Neural progenitor cell (in vitro differentiated cells): ENCODE results near the gene GAL3ST2. TPM values are rescaled to one million over a fixed set of nuclear protein-coding genes. Genes with fewer than 3 reads are reported as not detected.

Experiments
- DNase-seq: peaks from one replicate; pipeline ENCODE4 v3.0.0-alpha.2; 2016; ENCODE audit warnings: low spot score
- H2AFZ ChIP-seq: fragments of 200-600 bp; sonication (generic); replicated peaks from 2 replicates; pipeline ENCODE4 v1.6.1; 2016; ENCODE audit warnings: antibody characterized with exemption
- H3F3A ChIP-seq: fragments of 200-600 bp; sonication (generic); 2 replicates; pipeline ENCODE4 v1.6.1; 2016; ENCODE audit warnings: antibody characterized with exemption, low read depth
- H3K27ac ChIP-seq: fragments of 200-600 bp; sonication (generic); 2 replicates; pipeline ENCODE4 v1.5.1; 2016; ENCODE audit warnings: mild to moderate bottlenecking
- H3K27me3 ChIP-seq: fragments of 200-600 bp; sonication (generic); 2 replicates; pipeline ENCODE4 v1.6.1; 2016; ENCODE audit warnings: mild to moderate bottlenecking, moderate library complexity
- H3K36me3 ChIP-seq: fragments of 200-600 bp; sonication (generic); 2 replicates; pipeline ENCODE4 v1.5.1; 2016
- H3K4me1 ChIP-seq: fragments of 200-600 bp; sonication (generic); 2 replicates; pipeline ENCODE4 v1.6.1; 2016; ENCODE audit warnings: mixed run types
- H3K4me2 ChIP-seq: fragments of 200-600 bp; sonication (generic); 2 replicates; pipeline ENCODE4 v1.6.1; 2016
- H3K4me3 ChIP-seq: fragments of 200-600 bp; sonication (generic); 2 replicates; pipeline ENCODE4 v1.5.1; 2016
- H3K79me2 ChIP-seq: fragments of 200-600 bp; sonication (generic); 2 replicates; pipeline ENCODE4 v1.6.1; 2016; ENCODE audit warnings: low read depth
- H3K9ac ChIP-seq: fragments of 200-600 bp; sonication (generic); 2 replicates; pipeline ENCODE4 v1.6.1; 2016
- H3K9me3 ChIP-seq: fragments of 200-600 bp; sonication (generic); 2 replicates; pipeline ENCODE4 v1.5.1; 2016; ENCODE audit warnings: low read depth
- H4K20me1 ChIP-seq: fragments of 200-600 bp; sonication (generic); 2 replicates; pipeline ENCODE4 v1.6.1; 2016; ENCODE audit warnings: low read depth
- H3K27ac Mint-ChIP-seq: 3 replicates; pipeline ENCODE4 v1.8.0; 2021; ENCODE audit warnings: mixed read lengths
- H3K27me3 Mint-ChIP-seq: 2 replicates; pipeline ENCODE4 v1.8.0; 2022; ENCODE audit warnings: low read depth, mild to moderate bottlenecking, inconsistent platforms, moderate library complexity, mixed read lengths; ENCODE audit not compliant: insufficient read depth
- H3K36me3 Mint-ChIP-seq: 3 replicates; pipeline ENCODE4 v1.8.0; 2021; ENCODE audit warnings: mixed read lengths
- H3K4me1 Mint-ChIP-seq: 3 replicates; pipeline ENCODE4 v1.8.0; 2021; ENCODE audit warnings: mixed read lengths
- H3K4me3 Mint-ChIP-seq: 3 replicates; pipeline ENCODE4 v1.8.0; 2021; ENCODE audit warnings: mild to moderate bottlenecking, moderate library complexity, mixed read lengths
- H3K9me3 Mint-ChIP-seq: 3 replicates; pipeline ENCODE4 v1.8.0; 2020; ENCODE audit warnings: mixed read lengths
- EZH2 ChIP-seq: fragments of 200-600 bp; sonication (generic); IDR thresholded peaks from 2 replicates; pipeline ENCODE4 v1.6.1; 2017; ENCODE audit warnings: antibody characterized with exemption, mild to moderate bottlenecking, moderate library complexity
- EZH2phosphoT487 ChIP-seq: fragments of 200-600 bp; sonication (generic); IDR thresholded peaks from 2 replicates; pipeline ENCODE4 v1.6.1; 2017; ENCODE audit warnings: antibody characterized with exemption
- total RNA-seq: library from RNA; depleted of rRNA; stranded (reverse); fragments of >200 nt; gene quantifications from 2 replicates; pipeline ENCODE4 v1.2.3, GENCODE V29; 2015; ENCODE audit warnings: low replicate concordance
- TF ChIP-seq, protein P1 (sequence below): fragments of 200-600 bp; sonication (generic); IDR thresholded peaks from 2 replicates; pipeline ENCODE4 v1.5.1; 2017; ENCODE audit warnings: antibody characterized with exemption, mild to moderate bottlenecking

The GAL3ST2 gene
- total RNA-seq, 1 donor from 2014 or later: not detected

DNA sequence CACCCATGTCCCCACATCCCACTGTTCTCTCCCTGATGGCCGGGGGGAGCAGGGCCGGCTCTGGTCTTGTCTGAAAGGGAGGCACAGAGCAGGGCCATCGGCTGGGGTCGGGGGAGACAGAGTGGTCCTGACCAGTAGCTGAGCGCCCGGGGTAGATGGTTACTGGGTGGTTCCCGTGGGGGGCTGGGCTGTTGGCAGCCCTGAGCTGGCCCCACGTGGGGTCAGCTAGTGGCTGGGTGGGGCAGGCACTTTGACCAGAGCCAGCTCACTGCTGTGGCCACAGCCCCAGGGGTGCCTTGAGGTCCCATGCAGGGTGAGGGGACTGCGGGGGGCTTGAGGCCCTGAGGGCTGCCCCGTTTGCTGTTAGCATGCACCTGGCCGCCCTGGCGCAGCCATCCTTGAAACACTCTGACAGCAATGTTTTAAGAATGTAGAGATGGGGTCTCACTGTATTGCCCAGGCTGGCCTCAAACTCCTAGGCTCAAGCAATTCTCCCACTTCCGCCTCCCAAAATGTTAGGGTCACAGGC lies 20.1 kb downstream of the GAL3ST2 start:
- H3K4me3 ChIP-seq: no peak overlapping the region
- no peak overlapping the region for H2AFZ ChIP-seq
- no peak for DNase-seq
- no peak overlapping the region for H3K4me2 ChIP-seq
- no peak overlapping the region for H3K27ac ChIP-seq
- no peaks in the 10 kb centered on the region for H3K79me2 ChIP-seq
- H3K4me3 Mint-ChIP-seq: no peak overlapping the region
- H3K9me3 ChIP-seq: no peaks in the 10 kb centered on the region
- peaks cover 9% of the 10 kb centered on the region for H3K27me3 Mint-ChIP-seq
- no peak overlapping the region for H3K27ac Mint-ChIP-seq
- no peak overlapping the region for H3K9ac ChIP-seq
- no peaks in the 10 kb centered on the region for H3F3A ChIP-seq
- no peaks in the 10 kb centered on the region for H3K4me1 Mint-ChIP-seq
- TF ChIP-seq, protein P1, sequence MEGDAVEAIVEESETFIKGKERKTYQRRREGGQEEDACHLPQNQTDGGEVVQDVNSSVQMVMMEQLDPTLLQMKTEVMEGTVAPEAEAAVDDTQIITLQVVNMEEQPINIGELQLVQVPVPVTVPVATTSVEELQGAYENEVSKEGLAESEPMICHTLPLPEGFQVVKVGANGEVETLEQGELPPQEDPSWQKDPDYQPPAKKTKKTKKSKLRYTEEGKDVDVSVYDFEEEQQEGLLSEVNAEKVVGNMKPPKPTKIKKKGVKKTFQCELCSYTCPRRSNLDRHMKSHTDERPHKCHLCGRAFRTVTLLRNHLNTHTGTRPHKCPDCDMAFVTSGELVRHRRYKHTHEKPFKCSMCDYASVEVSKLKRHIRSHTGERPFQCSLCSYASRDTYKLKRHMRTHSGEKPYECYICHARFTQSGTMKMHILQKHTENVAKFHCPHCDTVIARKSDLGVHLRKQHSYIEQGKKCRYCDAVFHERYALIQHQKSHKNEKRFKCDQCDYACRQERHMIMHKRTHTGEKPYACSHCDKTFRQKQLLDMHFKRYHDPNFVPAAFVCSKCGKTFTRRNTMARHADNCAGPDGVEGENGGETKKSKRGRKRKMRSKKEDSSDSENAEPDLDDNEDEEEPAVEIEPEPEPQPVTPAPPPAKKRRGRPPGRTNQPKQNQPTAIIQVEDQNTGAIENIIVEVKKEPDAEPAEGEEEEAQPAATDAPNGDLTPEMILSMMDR: no peak
- TF ChIP-seq EZH2phosphoT487: no peak
- no peaks in the 10 kb centered on the region for H4K20me1 ChIP-seq
- peaks cover 2% of the 10 kb centered on the region for H3K36me3 Mint-ChIP-seq
- no peaks in the 10 kb centered on the region for H3K36me3 ChIP-seq
- no peaks in the 10 kb centered on the region for H3K4me1 ChIP-seq
- no peaks in the 10 kb centered on the region for H3K27me3 ChIP-seq
- H3K9me3 Mint-ChIP-seq: peaks cover 8% of the 10 kb centered on the region

DNA sequence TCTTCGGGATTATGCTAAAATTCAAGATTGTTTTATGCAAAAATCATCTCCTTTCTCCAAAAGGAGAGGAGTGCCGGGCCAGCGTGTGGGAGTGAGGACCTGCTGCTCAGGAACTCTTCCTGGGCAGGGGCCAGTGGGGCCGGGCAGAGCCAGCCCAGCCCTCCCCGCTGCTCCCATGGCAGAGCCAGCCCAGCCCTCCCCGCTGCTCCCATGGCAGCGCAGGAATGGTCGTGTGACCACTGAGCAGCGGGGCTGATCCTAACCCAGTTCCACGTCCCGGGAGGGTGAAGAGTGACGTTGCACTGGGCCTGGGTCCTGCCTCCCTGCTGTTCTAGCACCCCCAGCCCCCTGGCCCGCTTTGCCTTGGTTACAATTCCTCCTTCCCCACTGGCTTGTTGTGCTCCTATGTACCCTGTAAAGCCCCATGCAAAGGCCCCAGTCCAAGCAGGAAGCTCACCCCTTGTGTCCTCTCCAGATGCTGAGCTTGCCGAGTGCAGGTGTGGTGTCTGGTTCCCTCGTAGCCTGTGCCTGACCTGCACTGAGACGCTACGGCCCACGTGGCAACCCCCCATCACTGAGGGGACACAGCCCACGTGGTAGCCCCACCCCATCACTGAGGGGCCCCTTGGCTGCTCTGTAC lies 20.9 kb downstream of the GAL3ST2 start:
- no peaks in the 10 kb centered on the region for H3K36me3 ChIP-seq
- H3K27ac Mint-ChIP-seq: no peak overlapping the region
- H3K27ac ChIP-seq: no peak overlapping the region
- H3K4me3 Mint-ChIP-seq: no peak overlapping the region
- no peaks in the 10 kb centered on the region for H3K4me1 ChIP-seq
- H3K9me3 ChIP-seq: no peaks in the 10 kb centered on the region
- H3K79me2 ChIP-seq: no peaks in the 10 kb centered on the region
- H2AFZ ChIP-seq: no peak overlapping the region
- H3K4me2 ChIP-seq: no peak overlapping the region
- H3K4me3 ChIP-seq: no peak overlapping the region
- peaks cover 8% of the 10 kb centered on the region for H3K9me3 Mint-ChIP-seq
- peaks cover 2% of the 10 kb centered on the region for H3K36me3 Mint-ChIP-seq
- no peak for DNase-seq
- no peaks in the 10 kb centered on the region for H4K20me1 ChIP-seq
- peaks cover 9% of the 10 kb centered on the region for H3K27me3 Mint-ChIP-seq
- no peak overlapping the region for H3K9ac ChIP-seq
- H3F3A ChIP-seq: no peaks in the 10 kb centered on the region
- TF ChIP-seq EZH2phosphoT487: no peak
- no peaks in the 10 kb centered on the region for H3K4me1 Mint-ChIP-seq
- no peaks in the 10 kb centered on the region for H3K27me3 ChIP-seq

DNA sequence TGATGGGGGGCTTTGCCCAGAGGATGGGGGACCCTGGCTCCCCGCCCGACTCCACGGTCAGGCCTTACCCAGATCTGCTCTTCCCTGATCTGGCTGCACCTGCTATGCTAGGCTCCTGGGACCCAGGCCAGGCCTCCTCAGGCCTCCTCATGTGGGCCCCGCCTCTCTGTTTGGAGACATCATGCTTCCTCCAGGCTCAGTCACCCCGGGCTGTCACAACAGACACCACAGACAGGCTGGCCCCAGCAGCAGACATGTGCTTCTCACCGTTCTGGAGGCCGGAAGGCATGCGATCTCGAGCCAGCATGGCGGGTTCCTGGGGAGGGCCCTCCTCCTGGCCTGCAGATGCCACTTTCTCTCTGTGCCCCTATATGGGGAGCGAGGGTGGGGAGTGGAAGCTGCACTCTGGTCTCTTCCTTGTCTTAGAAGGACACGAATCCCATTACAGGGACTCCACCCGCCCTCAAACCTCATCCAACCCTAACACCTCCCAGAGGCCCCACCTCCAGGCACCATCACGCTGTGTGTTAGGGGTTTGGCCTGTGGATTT lies 21.5 kb downstream of the GAL3ST2 start:
- Mint-ChIP-seq H3K4me1 (no peaks in the 10 kb centered on the region), H3K27me3 (peaks cover 9% of the 10 kb centered on the region), H3K4me3 (no peak overlapping the region), H3K9me3 (peaks cover 8% of the 10 kb centered on the region), H3K27ac (no peak overlapping the region), H3K36me3 (peaks cover 2% of the 10 kb centered on the region)
- Histone ChIP-seq H3K9me3 (no peaks in the 10 kb centered on the region), H3K27me3 (peaks cover 5% of the 10 kb centered on the region), H3K9ac (no peak overlapping the region), H3K4me3 (no peak overlapping the region), H4K20me1 (no peaks in the 10 kb centered on the region), H3K36me3 (no peaks in the 10 kb centered on the region), H3K27ac (no peak overlapping the region), H2AFZ (no peak overlapping the region), H3K79me2 (no peaks in the 10 kb centered on the region), H3K4me2 (no peak overlapping the region), H3F3A (no peaks in the 10 kb centered on the region), H3K4me1 (no peaks in the 10 kb centered on the region)
- no peak for TF ChIP-seq EZH2
- TF ChIP-seq EZH2phosphoT487: no peak
- DNase-seq: no peak

DNA sequence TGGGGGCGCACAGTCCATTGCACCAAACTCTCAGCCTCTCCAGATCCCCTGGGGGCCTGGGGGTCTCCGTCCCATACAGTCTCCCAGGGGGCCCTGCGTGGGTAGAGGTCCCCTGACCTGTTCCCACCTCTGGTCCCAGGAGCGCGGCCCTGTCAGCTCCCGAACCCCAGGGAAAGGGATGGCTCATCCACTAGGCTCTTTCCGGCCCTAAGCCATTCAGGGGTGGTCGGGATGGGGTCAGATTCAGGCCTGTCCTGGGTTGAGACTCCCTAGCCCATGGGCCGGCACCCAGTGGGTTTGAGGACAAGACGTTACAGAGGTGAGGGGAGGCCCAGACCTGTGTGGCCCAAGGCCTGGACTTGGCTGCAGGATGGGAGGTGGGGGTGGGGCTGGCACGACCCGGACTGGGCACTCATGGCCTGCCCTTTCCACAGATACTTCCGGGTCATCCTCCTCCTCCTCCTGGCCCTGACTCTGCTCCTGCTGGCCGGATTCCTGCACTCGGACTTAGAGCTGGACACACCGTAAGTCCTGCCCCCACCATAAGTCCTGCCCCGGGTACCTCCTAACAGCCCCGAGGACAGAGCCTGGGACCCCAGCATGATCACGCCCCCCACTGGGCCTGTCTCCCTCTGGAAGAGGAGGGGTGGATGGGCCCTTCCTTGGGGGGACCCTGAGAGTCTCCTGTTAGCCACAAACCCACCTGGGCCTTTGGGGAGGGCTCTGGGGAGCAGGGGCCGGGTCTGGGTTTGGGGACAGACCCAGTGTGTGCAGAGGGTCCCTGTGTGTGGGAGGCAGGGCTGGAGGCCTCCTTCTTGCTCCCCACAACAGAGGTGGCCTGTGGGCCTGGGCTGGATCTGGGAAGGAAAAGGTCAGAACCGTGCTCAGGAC lies 22.3 kb downstream of the GAL3ST2 start:
- Histone ChIP-seq H3K79me2 (no peaks in the 10 kb centered on the region), H3K9ac (no peak overlapping the region), H3K4me2 (no peak overlapping the region), H4K20me1 (no peaks in the 10 kb centered on the region), H3K4me3 (no peak overlapping the region), H3K27ac (no peak overlapping the region), H3K4me1 (no peaks in the 10 kb centered on the region), H3K36me3 (no peaks in the 10 kb centered on the region), H3K27me3 (peaks cover 13% of the 10 kb centered on the region), H3K9me3 (no peaks in the 10 kb centered on the region), H3F3A (no peaks in the 10 kb centered on the region), H2AFZ (no peak overlapping the region)
- peaks cover 5% of the 10 kb centered on the region for H3K27me3 Mint-ChIP-seq
- H3K4me1 Mint-ChIP-seq: no peaks in the 10 kb centered on the region
- H3K27ac Mint-ChIP-seq: no peak overlapping the region
- H3K9me3 Mint-ChIP-seq: peaks cover 4% of the 10 kb centered on the region
- TF ChIP-seq EZH2phosphoT487: no peak
- no peak for TF ChIP-seq EZH2
- TF ChIP-seq, protein P1: no peak
- no peaks in the 10 kb centered on the region for H3K36me3 Mint-ChIP-seq
- H3K4me3 Mint-ChIP-seq: no peak overlapping the region
- DNase-seq: no peak
